Epithelial cell of proximal tubule (primary cell): ENCODE results near the gene ARFIP1. TPM values are rescaled to one million over a fixed set of nuclear protein-coding genes. Genes with fewer than 3 reads are reported as not detected.

ENCODE experiments used
- DNase-seq: peaks from one replicate; pipeline ENCODE4 v3.0.0-alpha.2; 2011; ENCODE audit warnings: low read depth
- H3K4me3 ChIP-seq: 2 replicates; pipeline ENCODE4 v1.5.1; 2011; ENCODE audit warnings: low read depth, mild to moderate bottlenecking, low read length
- CTCF ChIP-seq: conservative IDR thresholded peaks from 2 replicates; pipeline ENCODE4 v1.5.1; 2012; ENCODE audit warnings: low read depth, mild to moderate bottlenecking, low read length
- total RNA-seq: library from RNA; depleted of rRNA; stranded (reverse); fragments of >200 nt; gene quantifications from 2 replicates; pipeline ENCODE4 v1.2.3, GENCODE V29; 2015

ARFIP1 gene
- total RNA-seq, 1 donor from 2014 or later = 29.1 TPM

GRCh38 chr4:152806501-152807125, 26.9 kb downstream of the ARFIP1 start:
- DNase-seq = no peak
- H3K4me3 ChIP-seq = no peak overlapping the region
- no peak for TF ChIP-seq CTCF

GRCh38 chr4:152807294-152807829, 27.6 kb downstream of the ARFIP1 start:
- no peak for TF ChIP-seq CTCF
- DNase-seq = no peak
- no peak overlapping the region for H3K4me3 ChIP-seq

GRCh38 chr4:152808670-152809069, 28.9 kb downstream of the ARFIP1 start:
- TF ChIP-seq CTCF = no peak
- no peak overlapping the region for H3K4me3 ChIP-seq
- DNase-seq = no peak

- no peak for TF ChIP-seq CTCF
Observed at GRCh38 chr4:152810715-152811287, 31.0 kb downstream of the ARFIP1 start.

DNA sequence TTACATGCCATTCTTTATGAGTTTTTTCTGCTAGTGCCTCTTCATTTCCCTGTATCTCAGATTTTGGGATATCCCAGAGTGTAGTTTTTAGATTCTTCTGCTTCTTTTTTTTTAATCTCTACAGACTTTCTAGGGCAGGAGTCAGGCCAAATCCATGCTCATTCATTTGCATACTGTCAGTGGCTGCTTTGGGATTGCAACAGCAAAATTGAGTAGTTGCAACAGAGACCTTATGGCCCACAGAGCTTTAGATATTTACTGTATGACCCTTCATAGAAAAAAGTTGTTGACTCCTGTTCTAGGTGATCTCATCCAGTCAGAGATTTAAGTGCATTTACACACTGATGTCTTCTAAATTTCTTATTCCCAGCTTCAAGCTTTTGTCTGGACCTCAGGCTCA, 35.3 kb downstream of the ARFIP1 start:
- H3K4me3 ChIP-seq = no peak overlapping the region
- TF ChIP-seq CTCF = no peak
- no peak for DNase-seq

More at GRCh38 chr4:152810715-152811287, 31.0 kb downstream of the ARFIP1 start:
- no peak overlapping the region for H3K4me3 ChIP-seq
- no peak for DNase-seq

- no peak for DNase-seq
- H3K4me3 ChIP-seq = no peak overlapping the region
- TF ChIP-seq CTCF = no peak
Observed at GRCh38 chr4:152817331-152817730, 37.6 kb downstream of the ARFIP1 start.
